ENCODE data around the gene CIAO1. TPM values are rescaled to one million over a fixed set of nuclear protein-coding genes. Genes with fewer than 3 reads are reported as not detected.
"Not testable (repeated sequence)": the region's sequence is repeated elsewhere in the genome, so short reads cannot be mapped to it uniquely, and the experiment has no call there.

CIAO1 gene
- polyA plus RNA-seq, 6 donors from 2014 or later: 57.8 to 101 (median 92.2) TPM

GRCh38 chr2:96267159-96267971 is 1.3 kb downstream of the CIAO1 start:
- Mint-ChIP-seq H3K4me1 (peaks cover 20 to 46% (median 25%) of the 10 kb centered on the region in 3 donors), H3K4me3 (peak overlapping the region; percentile 64 to 97 (median 76)), H3K9me3 (no peaks in the 10 kb centered on the region), H3K27ac (no peak overlapping the region), H3K27me3 (no peaks in the 10 kb centered on the region), H3K36me3 (peaks cover 6 to 9% of the 10 kb centered on the region in 2 donors)
- DNase-seq (peak; percentile 19), ATAC-seq (ENCODE audit: low read depth in 2 of 2) (no peak)

- DNase-seq: no peak
- H3K27me3 Mint-ChIP-seq: no peaks in the 10 kb centered on the region
- peak overlapping the region in 1 of 6 donors; percentile 83 for H3K27ac Mint-ChIP-seq
- H3K4me1 Mint-ChIP-seq: peaks cover 0 to 17% (median 0%) of the 10 kb centered on the region in 3 donors
- ATAC-seq (ENCODE audit: low read depth in 2 of 2): no peak
- no peaks in the 10 kb centered on the region for H3K9me3 Mint-ChIP-seq
- no peak overlapping the region for H3K4me3 Mint-ChIP-seq
- H3K36me3 Mint-ChIP-seq: peaks cover 9 to 10% of the 10 kb centered on the region in 2 donors
Observed at GRCh38 chr2:96271995-96272394, 6.0 kb downstream of the CIAO1 start.

GRCh38 chr2:96273763-96274162 is 7.7 kb downstream of the CIAO1 start:
- H3K9me3 Mint-ChIP-seq: no peaks in the 10 kb centered on the region
- DNase-seq (no peak), ATAC-seq (ENCODE audit: low read depth in 2 of 2) (no peak)
- no peaks in the 10 kb centered on the region for H3K27me3 Mint-ChIP-seq
- H3K36me3 Mint-ChIP-seq: peaks cover 14 to 21% of the 10 kb centered on the region in 2 donors
- H3K4me1 Mint-ChIP-seq: peaks cover 0 to 2% (median 0%) of the 10 kb centered on the region in 3 donors
- no peak overlapping the region for H3K27ac Mint-ChIP-seq
- H3K4me3 Mint-ChIP-seq: no peak overlapping the region

- no peaks in the 10 kb centered on the region for H3K4me1 Mint-ChIP-seq
- DNase-seq: no peak
- ATAC-seq (ENCODE audit: low read depth in 2 of 2): no peak
- peak overlapping the region in 3 of 6 donors; percentile 54 to 75 (median 59) for H3K27ac Mint-ChIP-seq
- peaks cover 14 to 25% of the 10 kb centered on the region in 2 donors for H3K36me3 Mint-ChIP-seq
- no peak overlapping the region for H3K4me3 Mint-ChIP-seq
- no peaks in the 10 kb centered on the region for H3K27me3 Mint-ChIP-seq
- no peaks in the 10 kb centered on the region for H3K9me3 Mint-ChIP-seq
Observed at GRCh38 chr2:96274355-96275056, 8.5 kb downstream of the CIAO1 start.

- H3K4me1 Mint-ChIP-seq: no peaks in the 10 kb centered on the region
- no peak for ATAC-seq (ENCODE audit: low read depth in 2 of 2)
- no peak overlapping the region for H3K4me3 Mint-ChIP-seq
- no peaks in the 10 kb centered on the region for H3K9me3 Mint-ChIP-seq
- no peaks in the 10 kb centered on the region for H3K27me3 Mint-ChIP-seq
- no peak for DNase-seq
- peaks cover 20 to 31% of the 10 kb centered on the region in 2 donors for H3K36me3 Mint-ChIP-seq
- H3K27ac Mint-ChIP-seq: no peak overlapping the region
Observed at GRCh38 chr2:96276787-96277499, 10.9 kb downstream of the CIAO1 start.

GRCh38 chr2:96287273-96287856 is 21.3 kb downstream of the CIAO1 start:
- H3K4me3 Mint-ChIP-seq: peak overlapping the region in 1 of 8 donors; percentile 7
- no peaks in the 10 kb centered on the region for H3K9me3 Mint-ChIP-seq
- no peak for ATAC-seq (ENCODE audit: low read depth in 2 of 2)
- no peak for DNase-seq
- H3K27ac Mint-ChIP-seq: peak overlapping the region in 1 of 6 donors; percentile 54
- H3K4me1 Mint-ChIP-seq: peaks cover 0 to 3% (median 0%) of the 10 kb centered on the region in 3 donors
- H3K36me3 Mint-ChIP-seq: peaks cover 29 to 36% of the 10 kb centered on the region in 2 donors
- no peaks in the 10 kb centered on the region for H3K27me3 Mint-ChIP-seq

GRCh38 chr2:96291751-96292150 is 25.7 kb downstream of the CIAO1 start:
- Mint-ChIP-seq H3K9me3 (no peaks in the 10 kb centered on the region), H3K4me1 (no peaks in the 10 kb centered on the region), H3K4me3 (no peak overlapping the region), H3K27ac (no peak overlapping the region), H3K36me3 (peaks cover 37 to 38% of the 10 kb centered on the region in 2 donors), H3K27me3 (no peaks in the 10 kb centered on the region)
- no peak for ATAC-seq (ENCODE audit: low read depth in 2 of 2)
- DNase-seq: no peak

GRCh38 chr2:96294271-96294670 is 28.2 kb downstream of the CIAO1 start:
- H3K4me3 Mint-ChIP-seq; H3K4me1 Mint-ChIP-seq; ATAC-seq (ENCODE audit: low read depth in 2 of 2); DNase-seq; H3K27me3 Mint-ChIP-seq; H3K9me3 Mint-ChIP-seq; H3K27ac Mint-ChIP-seq: not testable (repeated sequence)
- H3K36me3 Mint-ChIP-seq: peaks cover 46 to 55% of the 10 kb centered on the region in 2 donors

GRCh38 chr2:96296925-96297324 is 30.9 kb downstream of the CIAO1 start:
- Mint-ChIP-seq H3K9me3 (no peaks in the 10 kb centered on the region), H3K36me3 (peaks cover 46 to 54% of the 10 kb centered on the region in 2 donors), H3K4me1 (peaks cover 10 to 15% (median 10%) of the 10 kb centered on the region in 3 donors), H3K27ac (no peak overlapping the region), H3K4me3 (peak overlapping the region in 1 of 8 donors; percentile 22), H3K27me3 (no peaks in the 10 kb centered on the region)
- DNase-seq: no peak
- ATAC-seq (ENCODE audit: low read depth in 2 of 2): no peak

- H3K9me3 Mint-ChIP-seq: no peaks in the 10 kb centered on the region
- no peak for ATAC-seq (ENCODE audit: low read depth in 2 of 2)
- H3K4me3 Mint-ChIP-seq: peak overlapping the region in 3 of 8 donors; percentile 25 to 56 (median 45)
- DNase-seq: no peak
- H3K27ac Mint-ChIP-seq: peak overlapping the region in 2 of 6 donors; percentile 9 to 56
- peaks cover 45 to 57% (median 51%) of the 10 kb centered on the region in 3 donors for H3K4me1 Mint-ChIP-seq
- H3K27me3 Mint-ChIP-seq: no peaks in the 10 kb centered on the region
- peaks cover 41 to 52% of the 10 kb centered on the region in 2 donors for H3K36me3 Mint-ChIP-seq
Observed at GRCh38 chr2:96301865-96302264, 35.8 kb downstream of the CIAO1 start.

- Mint-ChIP-seq H3K4me1 (peaks cover 41 to 56% (median 51%) of the 10 kb centered on the region in 3 donors), H3K27me3 (no peaks in the 10 kb centered on the region), H3K4me3 (peak overlapping the region; percentile 96 to 100 (median 100)), H3K9me3 (no peaks in the 10 kb centered on the region), H3K27ac (peak overlapping the region; percentile 83 to 100 (median 99)), H3K36me3 (peaks cover 16 to 27% of the 10 kb centered on the region in 2 donors)
- no peak for ATAC-seq (ENCODE audit: low read depth in 2 of 2)
- DNase-seq: no peak
Observed at GRCh38 chr2:96304606-96305005, 38.6 kb downstream of the CIAO1 start.

GRCh38 chr2:96305091-96305978 is 39.3 kb downstream of the CIAO1 start, which contains the start of gene SNRNP200:
Gene SNRNP200 (minus strand): TSS chr2:96305546. CDS start chr2:96305437, 109 bp downstream.
- Mint-ChIP-seq H3K4me3 (peak within 1 kb of the TSS; percentile 96 to 100 (median 100)), H3K4me1 (peaks cover 41 to 56% (median 51%) of the 10 kb centered on the region in 3 donors), H3K27me3 (no peaks in the 10 kb centered on the region), H3K9me3 (no peaks in the 10 kb centered on the region), H3K27ac (peak within 1 kb of the TSS; percentile 99 to 100 (median 99)), H3K36me3 (peaks cover 15 to 27% of the 10 kb centered on the region in 2 donors)
- peak; percentile 91 to 92 for ATAC-seq (ENCODE audit: low read depth in 2 of 2)
- DNase-seq: peak; percentile 86
